Liver (tissue), 3 donors: ENCODE data around the gene LRMDA.

Experiments
- CTCF ChIP-seq: fragments of 150-350 bp; IDR thresholded peaks from 2 replicates; pipeline ENCODE4 v1.5.1; 2017; ENCODE audit warnings: improper control_type of control experiment, low read depth, low read length; ENCODE audit not compliant: missing input control
- EGR1 ChIP-seq, 2 donors: IDR thresholded peaks; 2 replicates each; pipeline ENCODE4 v1.6.1; 2016 to 2018; ENCODE audit warnings: antibody characterized with exemption in 2 of 2, low read depth in 2 of 2
- FOXA1 ChIP-seq: IDR thresholded peaks from 2 replicates; pipeline ENCODE4 v1.6.1; 2016; ENCODE audit warnings: antibody characterized with exemption
- JUND ChIP-seq, 2 donors: IDR thresholded peaks; 2 replicates each; pipeline ENCODE4 v1.6.1; 2016; ENCODE audit warnings: antibody characterized with exemption in 2 of 2
- MAX ChIP-seq: IDR thresholded peaks from 2 replicates; pipeline ENCODE4 v1.6.1; 2016; ENCODE audit warnings: antibody characterized with exemption
- NR2F2 ChIP-seq: IDR thresholded peaks from 2 replicates; pipeline ENCODE4 v1.6.1; 2016; ENCODE audit warnings: antibody characterized with exemption
- REST ChIP-seq: IDR thresholded peaks from 2 replicates; pipeline ENCODE4 v1.6.1; 2016; ENCODE audit warnings: antibody characterized with exemption, mild to moderate bottlenecking
- RXRA ChIP-seq, 2 donors: IDR thresholded peaks; 2 replicates each; pipeline ENCODE4 v1.6.1; 2017 to 2018; ENCODE audit warnings: antibody characterized with exemption in 2 of 2, mild to moderate bottlenecking in 1 of 2
- TAF1 ChIP-seq: conservative IDR thresholded peaks from 2 replicates; pipeline ENCODE4 v1.6.1; 2016; ENCODE audit warnings: antibody characterized with exemption, mild to moderate bottlenecking
- YY1 ChIP-seq: IDR thresholded peaks from 2 replicates; pipeline ENCODE4 v1.6.1; 2016; ENCODE audit warnings: antibody characterized with exemption, mild to moderate bottlenecking
- ZBTB33 ChIP-seq: IDR thresholded peaks from 2 replicates; pipeline ENCODE4 v1.6.1; 2016; ENCODE audit warnings: antibody characterized with exemption
- donor health status: healthy.
- donor health status: healthy.

GRCh38 chr10:76278811-76279460 lies 847.5 kb downstream of the LRMDA start:
- no peak for TF ChIP-seq CTCF
- no peak for TF ChIP-seq TAF1
- no peak for TF ChIP-seq RXRA (IDR thresholded peaks at IDR 0.05)
- no peak for TF ChIP-seq REST
- no peak for TF ChIP-seq NR2F2
- no peak for TF ChIP-seq MAX
- TF ChIP-seq FOXA1 = no peak
- TF ChIP-seq JUND (IDR thresholded peaks at IDR 0.05) = no peak
- TF ChIP-seq ZBTB33 = no peak
- TF ChIP-seq EGR1 (IDR thresholded peaks at IDR 0.05; ENCODE audit: low read depth in 2 of 2) = no peak
- TF ChIP-seq YY1 = no peak
